ENCODE data around the gene SAMM50. TPM values are rescaled to one million over a fixed set of nuclear protein-coding genes. Genes with fewer than 3 reads are reported as not detected.

Gene SAMM50
- total RNA-seq, 3 donors from 2014 or later = 62.6 to 73.6 (median 64.1) TPM

GRCh38 chr22:43980579-43980978 lies 25.3 kb downstream of the SAMM50 start:
- no peaks in the 10 kb centered on the region for H3K9me3 Mint-ChIP-seq
- H3K4me1 Mint-ChIP-seq (ENCODE audit: low read depth) = no peaks in the 10 kb centered on the region
- ATAC-seq (no peak), DNase-seq (no peak)
- H3K4me3 Mint-ChIP-seq = no peak overlapping the region
- H3K27me3 Mint-ChIP-seq (ENCODE audit: low read depth) = no peaks in the 10 kb centered on the region
- peaks cover 44% of the 10 kb centered on the region for H3K36me3 Mint-ChIP-seq (ENCODE audit: insufficient read depth)

GRCh38 chr22:43980996-43981395 lies 25.8 kb downstream of the SAMM50 start:
- no peaks in the 10 kb centered on the region for H3K27me3 Mint-ChIP-seq (ENCODE audit: low read depth)
- no peak overlapping the region for H3K4me3 Mint-ChIP-seq
- ATAC-seq = no peak
- H3K4me1 Mint-ChIP-seq (ENCODE audit: low read depth) = no peaks in the 10 kb centered on the region
- no peaks in the 10 kb centered on the region for H3K9me3 Mint-ChIP-seq
- H3K36me3 Mint-ChIP-seq (ENCODE audit: insufficient read depth) = peaks cover 40% of the 10 kb centered on the region
- DNase-seq = no peak

- ATAC-seq (no peak), DNase-seq (no peak)
- Mint-ChIP-seq H3K9me3 (no peaks in the 10 kb centered on the region), H3K36me3 (ENCODE audit: insufficient read depth) (peaks cover 35% of the 10 kb centered on the region), H3K4me3 (no peak overlapping the region), H3K4me1 (ENCODE audit: low read depth) (no peaks in the 10 kb centered on the region), H3K27me3 (ENCODE audit: low read depth) (no peaks in the 10 kb centered on the region)
These were observed 28.6 kb downstream of the SAMM50 start for GRCh38 chr22:43983808-43984207.

GRCh38 chr22:43985532-43985931 lies 30.3 kb downstream of the SAMM50 start:
- Mint-ChIP-seq H3K4me3 (no peak overlapping the region), H3K36me3 (ENCODE audit: insufficient read depth) (peaks cover 30% of the 10 kb centered on the region), H3K4me1 (ENCODE audit: low read depth) (no peaks in the 10 kb centered on the region), H3K27me3 (ENCODE audit: low read depth) (no peaks in the 10 kb centered on the region), H3K9me3 (no peaks in the 10 kb centered on the region)
- DNase-seq = no peak
- ATAC-seq = no peak

- Mint-ChIP-seq H3K27me3 (ENCODE audit: low read depth) (no peaks in the 10 kb centered on the region), H3K4me3 (no peak overlapping the region), H3K36me3 (ENCODE audit: insufficient read depth) (peaks cover 38% of the 10 kb centered on the region), H3K9me3 (no peaks in the 10 kb centered on the region), H3K4me1 (ENCODE audit: low read depth) (peaks cover 3% of the 10 kb centered on the region)
- ATAC-seq (no peak), DNase-seq (no peak)
These were observed 33.0 kb downstream of the SAMM50 start for GRCh38 chr22:43988116-43988820.

- DNase-seq = no peak
- Mint-ChIP-seq H3K4me1 (ENCODE audit: low read depth) (peaks cover 5% of the 10 kb centered on the region), H3K36me3 (ENCODE audit: insufficient read depth) (peaks cover 37% of the 10 kb centered on the region), H3K4me3 (no peak overlapping the region), H3K27me3 (ENCODE audit: low read depth) (no peaks in the 10 kb centered on the region), H3K9me3 (no peaks in the 10 kb centered on the region)
- no peak for ATAC-seq
These were observed 33.7 kb downstream of the SAMM50 start for GRCh38 chr22:43988960-43989359.

GRCh38 chr22:43990044-43990443 lies 34.8 kb downstream of the SAMM50 start:
- Mint-ChIP-seq H3K36me3 (ENCODE audit: insufficient read depth) (peaks cover 41% of the 10 kb centered on the region), H3K4me1 (ENCODE audit: low read depth) (peaks cover 10% of the 10 kb centered on the region), H3K9me3 (no peaks in the 10 kb centered on the region), H3K4me3 (no peak overlapping the region), H3K27me3 (ENCODE audit: low read depth) (no peaks in the 10 kb centered on the region)
- no peak for DNase-seq
- ATAC-seq = no peak

GRCh38 chr22:43991316-43992020 lies 36.2 kb downstream of the SAMM50 start:
- H3K4me1 Mint-ChIP-seq (ENCODE audit: low read depth) = peaks cover 23% of the 10 kb centered on the region
- ATAC-seq (no peak), DNase-seq (no peak)
- H3K4me3 Mint-ChIP-seq = no peak overlapping the region
- H3K27me3 Mint-ChIP-seq (ENCODE audit: low read depth) = no peaks in the 10 kb centered on the region
- H3K36me3 Mint-ChIP-seq (ENCODE audit: insufficient read depth) = peaks cover 35% of the 10 kb centered on the region
- H3K9me3 Mint-ChIP-seq = no peaks in the 10 kb centered on the region

GRCh38 chr22:43992331-43992821 lies 37.1 kb downstream of the SAMM50 start:
- H3K9me3 Mint-ChIP-seq = no peaks in the 10 kb centered on the region
- H3K27me3 Mint-ChIP-seq (ENCODE audit: low read depth) = no peaks in the 10 kb centered on the region
- ATAC-seq (no peak), DNase-seq (no peak)
- no peak overlapping the region for H3K4me3 Mint-ChIP-seq
- peaks cover 31% of the 10 kb centered on the region for H3K36me3 Mint-ChIP-seq (ENCODE audit: insufficient read depth)
- peaks cover 25% of the 10 kb centered on the region for H3K4me1 Mint-ChIP-seq (ENCODE audit: low read depth)

- no peaks in the 10 kb centered on the region for H3K27me3 Mint-ChIP-seq (ENCODE audit: low read depth)
- no peaks in the 10 kb centered on the region for H3K9me3 Mint-ChIP-seq
- ATAC-seq (peak; percentile 59 to 72), DNase-seq (peak; percentile 51)
- no peak overlapping the region for H3K4me3 Mint-ChIP-seq
- H3K36me3 Mint-ChIP-seq (ENCODE audit: insufficient read depth) = peaks cover 31% of the 10 kb centered on the region
- peaks cover 27% of the 10 kb centered on the region for H3K4me1 Mint-ChIP-seq (ENCODE audit: low read depth)
These were observed 38.0 kb downstream of the SAMM50 start for GRCh38 chr22:43993072-43993760.

- DNase-seq = no peak
- no peak for ATAC-seq
- Mint-ChIP-seq H3K27me3 (ENCODE audit: low read depth) (no peaks in the 10 kb centered on the region), H3K36me3 (ENCODE audit: insufficient read depth) (peaks cover 35% of the 10 kb centered on the region), H3K4me3 (no peak overlapping the region), H3K4me1 (ENCODE audit: low read depth) (peaks cover 27% of the 10 kb centered on the region), H3K9me3 (no peaks in the 10 kb centered on the region)
These were observed 38.8 kb downstream of the SAMM50 start for GRCh38 chr22:43994006-43994405.

- peak overlapping the region; percentile 29 for H3K4me3 Mint-ChIP-seq
- no peaks in the 10 kb centered on the region for H3K27me3 Mint-ChIP-seq (ENCODE audit: low read depth)
- H3K36me3 Mint-ChIP-seq (ENCODE audit: insufficient read depth) = peaks cover 37% of the 10 kb centered on the region
- H3K4me1 Mint-ChIP-seq (ENCODE audit: low read depth) = peaks cover 27% of the 10 kb centered on the region
- H3K9me3 Mint-ChIP-seq = no peaks in the 10 kb centered on the region
- DNase-seq (no peak), ATAC-seq (no peak)
These were observed 39.2 kb downstream of the SAMM50 start for GRCh38 chr22:43994416-43994815.

- H3K27me3 Mint-ChIP-seq (ENCODE audit: low read depth) = no peaks in the 10 kb centered on the region
- peaks cover 32% of the 10 kb centered on the region for H3K36me3 Mint-ChIP-seq (ENCODE audit: insufficient read depth)
- peaks cover 27% of the 10 kb centered on the region for H3K4me1 Mint-ChIP-seq (ENCODE audit: low read depth)
- ATAC-seq (no peak), DNase-seq (no peak)
- H3K9me3 Mint-ChIP-seq = no peaks in the 10 kb centered on the region
- H3K4me3 Mint-ChIP-seq = peak overlapping the region; percentile 90
These were observed 39.9 kb downstream of the SAMM50 start for GRCh38 chr22:43995057-43995685.

GRCh38 chr22:43995798-43996169 lies 40.5 kb downstream of the SAMM50 start:
- H3K36me3 Mint-ChIP-seq (ENCODE audit: insufficient read depth) = peaks cover 30% of the 10 kb centered on the region
- ATAC-seq (peak; percentile 5 to 26), DNase-seq (no peak)

More at GRCh38 chr22:43995798-43996169, 40.5 kb downstream of the SAMM50 start:
- H3K9me3 Mint-ChIP-seq = no peaks in the 10 kb centered on the region
- peaks cover 27% of the 10 kb centered on the region for H3K4me1 Mint-ChIP-seq (ENCODE audit: low read depth)
- H3K4me3 Mint-ChIP-seq = peak overlapping the region; percentile 90
- H3K27me3 Mint-ChIP-seq (ENCODE audit: low read depth) = no peaks in the 10 kb centered on the region

All from activated T-cell treated with anti-CD3 and anti-CD28 coated beads, Interleukin-2, amount 50 U/mL, for 4 hours (primary cell).